HepG2 (cell line): ENCODE results near the gene CTNND2. TPM values are rescaled to one million over a fixed set of nuclear protein-coding genes. Genes with fewer than 3 reads are reported as not detected.

Experiments used
- ATAC-seq: fragments of 200-7000 bp; cut with Tn5 transposase; 3 replicates; pipeline ENCODE4 v1.9.1; 2020; ENCODE audit warnings: mild to moderate bottlenecking, moderate library complexity
- BruUV-seq: library from RNA; stranded (reverse); fragments of 400-500 nt; replicated peaks from 2 replicates; lab custom pipeline; 2021; lab: Mats Ljungman, UMichigan
- CTCF ChIA-PET: fragments of 300-600 bp; formaldehyde crosslinking; extraction: SDS; loops from one replicate; lab custom pipeline; 2021; ENCODE audit warnings: low total read pairs, inconsistent platforms, low intra/inter-chr PET ratio; lab: Yijun Ruan, JAX
- POLR2A ChIA-PET: fragments of 350-600 bp; sonication (Branson Sonifier 250); formaldehyde crosslinking; loops from one replicate; lab custom pipeline; 2020; ENCODE audit warnings: antibody characterized with exemption, inconsistent platforms; lab: Yijun Ruan, JAX
- DNase-seq: peaks from one replicate; pipeline ENCODE4 v3.0.0-alpha.2; 2015; ENCODE audit warnings: low spot score
- FAIRE-seq: peaks from 3 replicates; lab custom pipeline; 2011; peaks lifted over from hg19 to GRCh38; lab: Jason Lieb, UNC
- H2AFZ ChIP-seq: one replicate; pipeline ENCODE4 v1.6.1; 2011; ENCODE audit warnings: low read length, inconsistent platforms
- H3K27ac ChIP-seq: fragments of 300-600 bp; 3 replicates; pipeline ENCODE4 v1.8.0; 2011; ENCODE audit warnings: mixed run types, mild to moderate bottlenecking, mixed read lengths, low read length, inconsistent platforms; ENCODE audit not compliant: insufficient read depth; ENCODE audit errors: extremely low read length
- H3K27me3 ChIP-seq, 2 experiments: fragments of 200-600 bp in 1 of 2; 2 replicates in 1 of 2; 3 replicates in 1 of 2; pipeline versions ENCODE4 v1.6.0 to v1.8.0; 2011; ENCODE audit warnings: low read length in 2 of 2, mild to moderate bottlenecking in 2 of 2, moderate library complexity in 2 of 2, inconsistent platforms in 1 of 2; ENCODE audit not compliant: insufficient read depth in 2 of 2, control insufficient read depth in 1 of 2
- H3K36me3 ChIP-seq, 2 experiments: fragments of 200-600 bp in 1 of 2; replicated peaks in 1 of 2; 2 replicates in 1 of 2; 3 replicates in 1 of 2; pipeline versions ENCODE4 v1.5.1 to v1.8.0; 2011; ENCODE audit warnings: low read length in 2 of 2, inconsistent platforms in 1 of 2; ENCODE audit not compliant: insufficient read depth in 2 of 2, control insufficient read depth in 1 of 2
- H3K4me1 ChIP-seq: 2 replicates; pipeline ENCODE4 v1.5.1; 2012; ENCODE audit warnings: low read length, inconsistent platforms; ENCODE audit not compliant: insufficient read depth
- H3K4me2 ChIP-seq: 2 replicates; pipeline ENCODE4 v1.6.0; 2011; ENCODE audit warnings: low read depth, low read length, inconsistent platforms
- H3K4me3 ChIP-seq, 3 experiments: fragments of 200-600 bp in 1 of 3; sonication (generic), shearing (Covaris generic) in 1 of 3; replicated peaks in 1 of 3; 2 replicates each; pipeline ENCODE4 v1.5.1; 2011 to 2016; ENCODE audit warnings: low read length in 3 of 3, inconsistent platforms in 2 of 3, low read depth in 2 of 3, mild to moderate bottlenecking in 2 of 3, control low read depth in 1 of 3, mixed read lengths in 1 of 3; ENCODE audit not compliant: insufficient read depth in 1 of 3
- H3K79me2 ChIP-seq: one replicate; pipeline ENCODE4 v1.6.1; 2011; ENCODE audit warnings: low read length, inconsistent platforms; ENCODE audit not compliant: insufficient read depth
- H3K9ac ChIP-seq: 2 replicates; pipeline ENCODE4 v1.6.0; 2011; ENCODE audit warnings: mild to moderate bottlenecking, low read depth, low read length, inconsistent platforms; ENCODE audit not compliant: insufficient read depth
- H3K9me3 ChIP-seq: 2 replicates; pipeline ENCODE4 v1.5.1; 2012; ENCODE audit warnings: mild to moderate bottlenecking, low read length
- H4K20me1 ChIP-seq: 2 replicates; pipeline ENCODE4 v1.6.0; 2011; ENCODE audit warnings: inconsistent platforms, mild to moderate bottlenecking, low read length, moderate library complexity; ENCODE audit not compliant: insufficient read depth
- ATRX ChIP-seq: sonication (generic); formaldehyde crosslinking; IDR thresholded peaks from 2 replicates; pipeline ENCODE4 v1.4.0; 2020; ENCODE audit warnings: missing genetic modification reagents, borderline replicate concordance
- CBX1 ChIP-seq: IDR thresholded peaks from one replicate; pipeline ENCODE4 v1.6.1; 2016; ENCODE audit warnings: antibody characterized with exemption, low read depth
- FOXP4 ChIP-seq: sonication (generic); formaldehyde crosslinking; IDR thresholded peaks from 2 replicates; pipeline ENCODE4 v1.4.0; 2020; ENCODE audit warnings: missing genetic modification reagents
- NR1H2 ChIP-seq: sonication (generic); formaldehyde crosslinking; IDR thresholded peaks from 2 replicates; pipeline ENCODE4 v1.8.1; 2022; ENCODE audit warnings: low read depth, missing genetic modification reagents, borderline replicate concordance
- PTBP1 ChIP-seq: fragments of 200-400 bp; formaldehyde crosslinking; IDR thresholded peaks from 2 replicates; pipeline ENCODE4 v1.6.1; 2018; ENCODE audit warnings: low read length, low read depth; ENCODE audit not compliant: poor library complexity, severe bottlenecking
- ZNF468 ChIP-seq: sonication (generic); formaldehyde crosslinking; IDR thresholded peaks from 2 replicates; pipeline ENCODE4 v1.8.0; 2022; ENCODE audit warnings: mild to moderate bottlenecking, moderate library complexity, missing genetic modification reagents
- ZNF549 ChIP-seq: sonication (generic); formaldehyde crosslinking; IDR thresholded peaks from 2 replicates; pipeline ENCODE4 v1.5.0; 2020; ENCODE audit warnings: missing genetic modification reagents
- ZNF552 ChIP-seq: sonication (generic); formaldehyde crosslinking; IDR thresholded peaks from 2 replicates; pipeline ENCODE4 v1.9.0; 2022; ENCODE audit warnings: missing genetic modification reagents, mild to moderate bottlenecking, borderline replicate concordance
- ZNF616 ChIP-seq: sonication (generic); formaldehyde crosslinking; IDR thresholded peaks from 2 replicates; pipeline ENCODE4 v1.5.0; 2020; ENCODE audit warnings: low read depth, mild to moderate bottlenecking, missing genetic modification reagents
- ZNF704 ChIP-seq: sonication (generic); formaldehyde crosslinking; IDR thresholded peaks from 2 replicates; pipeline ENCODE4 v1.8.1; 2023; ENCODE audit warnings: mild to moderate bottlenecking, inconsistent platforms, moderate library complexity, missing genetic modification reagents, borderline replicate concordance
- WGBS: methylation state at CpG from one replicate; pipeline ENCODE4 v1.1.6; 2017; ENCODE audit warnings: low lambda C conversion rate; 5-methylcytosine and 5-hydroxymethylcytosine counted together
- in situ Hi-C: cut with HindIII; loops from 2 replicates; pipeline ENCODE4 v1.10.0; 2017; ENCODE audit warnings: low pct_unique_long_range_greater_than_20kb; ENCODE audit not compliant: extremely low pct_ligation_motif_present
- intact Hi-C: fragments of 100-400 bp; cut with micrococcal nuclease; formaldehyde crosslinking; loops from one replicate; pipeline ENCODE4 v1.10.0; 2022; ENCODE audit not compliant: unreplicated experiment
- polyA plus RNA-seq, 8 experiments: library from polyadenylated mRNA; depleted of rRNA in 3 of 8; stranded (reverse) in 7 of 8; unstranded in 1 of 8; fragments of >200 nt; fragmentation: Illumina TruSeq in 4 of 8; extraction: Trizol in 4 of 8; gene quantifications; 2 replicates each; pipeline versions ENCODE4 v1.2.1 to v1.2.3, GENCODE V29; 2011 to 2016; ENCODE audit warnings: low read depth in 4 of 8, missing spikeins in 1 of 8, mixed read lengths in 1 of 8; ENCODE audit not compliant: insufficient read depth in 1 of 8
- total RNA-seq, 5 experiments: library from RNA; depleted of rRNA; stranded (reverse); fragments of >200 nt; fragmentation: Illumina TruSeq; extraction: Trizol; gene quantifications; 2 replicates each; pipeline ENCODE4 v1.2.3, GENCODE V29; 2016; ENCODE audit warnings: low read depth in 1 of 5

The CTNND2 gene
- total and polyA plus RNA-seq, 2 of the 13 experiments (the other 11 are each of a cell fraction or from before 2014, with no cell fraction given): not detected

GRCh38 chr5:11468334-11469039 lies 435.8 kb downstream of the CTNND2 start:
- ATAC-seq: no peak
- no peak overlapping the region for H3K4me2 ChIP-seq
- no peak for TF ChIP-seq NR1H2 (CRISPR knock-in tag)
- no peak for TF ChIP-seq FOXP4 (CRISPR knock-in tag)
- TF ChIP-seq PTBP1: no peak
- no peak for TF ChIP-seq ZNF704 (CRISPR knock-in tag)
- no peak for TF ChIP-seq CBX1
- no peak for TF ChIP-seq ZNF468
- no peak for TF ChIP-seq ZNF616 (CRISPR knock-in tag)
- TF ChIP-seq ATRX (CRISPR knock-in tag): no peak
- TF ChIP-seq ZNF549: no peak
- no peak for TF ChIP-seq ZNF552 (CRISPR knock-in tag)
- H3K9me3 ChIP-seq: no peaks in the 10 kb centered on the region
- in situ Hi-C loops: no loop called here
- no peak for DNase-seq
- no TSS peak for BruUV-seq
- H3K36me3 ChIP-seq: no peaks in the 10 kb centered on the region
- WGBS: 24% methylated on average over 6 of the region's 6 CpGs
- intact Hi-C loops: no loop called here
- no peaks in the 10 kb centered on the region for H3K79me2 ChIP-seq
- FAIRE-seq: no peak
- H4K20me1 ChIP-seq: no peaks in the 10 kb centered on the region
- no peaks in the 10 kb centered on the region for H3K27me3 ChIP-seq
- no peak overlapping the region for H3K27ac ChIP-seq
- H3K4me1 ChIP-seq: no peaks in the 10 kb centered on the region
- ChIA-PET CTCF (no interaction called here), POLR2A (no interaction called here)
- H3K9ac ChIP-seq: no peak overlapping the region
- H3K4me3 ChIP-seq: no peak overlapping the region
- H2AFZ ChIP-seq: no peak overlapping the region
